Stimulated activated CD4-positive, alpha-beta T cell treated with anti-CD3 and anti-CD28 coated beads, Interleukin-12 subunit alpha, Interleukin-12 subunit beta, amount 100 ng/mL, for 4 hours (primary cell): ENCODE results near the gene MRPS16.
"Not testable (repeated sequence)": the region's sequence is repeated elsewhere in the genome, so short reads cannot be mapped to it uniquely, and the experiment has no call there.

Experiments used
- DNase-seq: peaks from one replicate; pipeline ENCODE4 v3.0.0-alpha.2; 2020

Gene MRPS16

GRCh38 chr10:73252445-73253224, at the start of gene MRPS16:
MRPS16 (minus strand) TSS chr10:73252644; CDS start chr10:73252482, 162 bp downstream.
- DNase-seq, result peak; percentile 85

GRCh38 chr10:73296946-73297345, 44.5 kb upstream of the MRPS16 start:
- DNase-seq, result no peak

GRCh38 chr10:73293461-73293860, 41.0 kb upstream of the MRPS16 start:
- DNase-seq, result no peak

- DNase-seq, result no peak
Measured at GRCh38 chr10:73289958-73290357, 37.5 kb upstream of the MRPS16 start.

GRCh38 chr10:73287441-73287840, 35.0 kb upstream of the MRPS16 start:
- no peak for DNase-seq

GRCh38 chr10:73281097-73281496, 28.7 kb upstream of the MRPS16 start:
- DNase-seq, result no peak

- no peak for DNase-seq
Measured at GRCh38 chr10:73264423-73264822, 12.0 kb upstream of the MRPS16 start.

GRCh38 chr10:73263693-73264347, 11.4 kb upstream of the MRPS16 start:
- no peak for DNase-seq

GRCh38 chr10:73262880-73263555, 10.6 kb upstream of the MRPS16 start:
- no peak for DNase-seq

GRCh38 chr10:73262105-73262730, 9.8 kb upstream of the MRPS16 start:
- no peak for DNase-seq

GRCh38 chr10:73261362-73261995, 9.0 kb upstream of the MRPS16 start:
- no peak for DNase-seq

- DNase-seq, result not testable (repeated sequence)
Measured at GRCh38 chr10:73258612-73259011, 6.2 kb upstream of the MRPS16 start.

- no peak for DNase-seq
Measured at GRCh38 chr10:73253225-73253555, 746 bp upstream of the MRPS16 start.

- no peak for DNase-seq
Measured at GRCh38 chr10:73251683-73252444, 580 bp downstream of the MRPS16 start.

- no peak for DNase-seq
Measured at GRCh38 chr10:73248259-73248724, 4.2 kb downstream of the MRPS16 start.

- DNase-seq, result no peak
Measured at GRCh38 chr10:73247509-73248258, 4.8 kb downstream of the MRPS16 start.

GRCh38 chr10:73246646-73247508, 5.6 kb downstream of the MRPS16 start, which contains the start of gene DNAJC9:
DNAJC9 (minus strand) TSS chr10:73247255; CDS start chr10:73247189, 66 bp downstream.
- peak; percentile 98 for DNase-seq

GRCh38 chr10:73246322-73246645, 6.2 kb downstream of the MRPS16 start:
- no peak for DNase-seq

GRCh38 chr10:73244866-73245477, 7.5 kb downstream of the MRPS16 start:
- no peak for DNase-seq

GRCh38 chr10:73239908-73240307, 12.5 kb downstream of the MRPS16 start:
- no peak for DNase-seq
